ENCODE data around the gene ST8SIA1.

DNA sequence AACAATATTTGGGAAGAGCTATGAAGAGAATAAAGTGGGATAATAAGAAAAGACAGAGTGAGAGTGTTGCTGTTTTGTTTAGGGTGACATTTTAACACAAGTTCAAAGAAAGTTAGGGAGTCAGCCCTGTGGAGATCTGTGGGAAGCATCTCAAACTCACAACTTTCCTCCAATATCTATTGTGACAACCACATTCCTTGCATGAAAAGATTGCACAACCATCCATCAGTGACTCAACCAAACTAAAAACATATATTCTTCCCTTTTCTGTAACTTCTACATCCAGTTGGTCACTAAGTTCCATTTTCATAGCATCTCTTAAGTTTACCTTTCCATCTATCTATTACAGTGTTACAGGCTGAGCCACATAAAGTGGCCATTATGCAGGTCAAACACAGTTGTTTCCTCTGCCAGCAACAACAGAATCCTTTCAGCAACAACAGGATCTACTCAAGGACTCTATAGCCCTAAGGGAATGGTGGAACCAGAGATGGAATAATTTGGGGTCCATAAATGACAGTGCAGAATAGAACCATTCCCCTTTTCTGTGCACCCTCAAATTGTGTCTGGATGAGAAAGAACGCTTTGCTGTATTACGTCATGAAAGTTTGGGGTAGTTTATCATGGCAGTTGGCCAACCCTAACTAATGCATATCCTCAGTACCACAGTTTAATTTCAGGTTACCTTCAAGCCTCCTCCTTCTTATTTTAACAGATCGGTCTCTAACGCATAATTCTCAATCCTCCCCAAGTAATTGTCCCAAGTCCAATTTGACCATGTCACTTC lies 118.8 kb downstream of the ST8SIA1 start:
- TF ChIP-seq ZNF169 (tag by site-specific recombination; IDR thresholded peaks at IDR 0.05) (no peak), ZNF335 (tag by site-specific recombination; conservative IDR thresholded peaks at IDR 0.05) (no peak), ZNF184 (tag by site-specific recombination; IDR thresholded peaks at IDR 0.05) (no peak), ZNF830 (tag by site-specific recombination; IDR thresholded peaks at IDR 0.05; ENCODE audit: low read depth) (no peak)
- TF ChIP-seq, protein P1, sequence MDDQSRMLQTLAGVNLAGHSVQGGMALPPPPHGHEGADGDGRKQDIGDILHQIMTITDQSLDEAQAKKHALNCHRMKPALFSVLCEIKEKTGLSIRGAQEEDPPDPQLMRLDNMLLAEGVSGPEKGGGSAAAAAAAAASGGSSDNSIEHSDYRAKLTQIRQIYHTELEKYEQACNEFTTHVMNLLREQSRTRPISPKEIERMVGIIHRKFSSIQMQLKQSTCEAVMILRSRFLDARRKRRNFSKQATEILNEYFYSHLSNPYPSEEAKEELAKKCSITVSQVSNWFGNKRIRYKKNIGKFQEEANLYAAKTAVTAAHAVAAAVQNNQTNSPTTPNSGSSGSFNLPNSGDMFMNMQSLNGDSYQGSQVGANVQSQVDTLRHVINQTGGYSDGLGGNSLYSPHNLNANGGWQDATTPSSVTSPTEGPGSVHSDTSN (CRISPR knock-in tag; IDR thresholded peaks at IDR 0.05), result no peak
